HG03457 (cell line): ENCODE measurements around the gene USP2.

ENCODE experiments used
- ATAC-seq: cut with Tn5 transposase; IDR thresholded peaks from one replicate; pipeline ENCODE4 v1.9.1; 2021; ENCODE audit warnings: moderate number of reproducible peaks; ENCODE audit not compliant: unreplicated experiment

Gene USP2

GRCh38 chr11:119363851-119364590 lies 17.5 kb downstream of the USP2 start:
- no peak for ATAC-seq

GRCh38 chr11:119363081-119363850 lies 18.2 kb downstream of the USP2 start:
- no peak for ATAC-seq

DNA sequence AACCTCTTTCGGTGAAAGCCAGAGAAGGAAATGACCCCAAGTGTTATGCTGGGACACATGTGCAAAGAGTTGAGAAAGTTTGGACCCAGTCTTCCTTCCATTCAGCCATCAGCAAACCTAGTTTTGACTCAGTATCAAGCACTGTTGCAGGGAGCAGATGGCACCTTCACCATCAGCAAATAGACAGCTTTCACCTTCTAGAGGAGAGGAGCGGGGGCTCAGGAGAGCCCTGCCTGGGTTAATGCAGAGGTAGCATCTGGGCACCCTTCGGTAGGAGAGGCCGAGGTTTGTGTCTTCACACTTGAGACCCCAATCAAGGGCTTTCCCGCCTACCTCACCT lies 18.8 kb downstream of the USP2 start:
- no peak for ATAC-seq

GRCh38 chr11:119361941-119362725 lies 19.4 kb downstream of the USP2 start:
- ATAC-seq = no peak

- ATAC-seq = no peak
Observed at GRCh38 chr11:119361056-119361787, 20.3 kb downstream of the USP2 start.

- no peak for ATAC-seq
Observed at GRCh38 chr11:119359365-119360214, 21.9 kb downstream of the USP2 start.

DNA sequence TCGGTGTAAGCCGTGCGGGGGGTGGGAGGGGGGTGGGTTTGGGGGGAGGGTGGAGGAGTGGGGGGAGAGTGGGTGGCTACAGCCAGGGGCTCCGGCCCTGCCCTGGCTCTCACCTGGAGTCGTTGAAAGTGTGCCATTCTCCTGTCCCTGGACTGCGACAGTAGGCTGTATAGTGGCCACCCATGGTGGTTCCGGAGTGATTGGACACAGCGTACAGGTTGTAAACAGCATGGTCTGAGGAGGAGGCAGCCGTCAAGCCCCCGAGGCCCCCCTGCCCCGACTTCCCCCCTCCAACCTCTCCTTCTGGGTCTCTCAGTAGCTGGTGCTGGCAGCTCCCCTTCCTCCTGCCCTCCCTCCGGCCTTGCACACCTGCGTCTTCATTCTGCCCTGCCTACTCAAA lies 24.4 kb downstream of the USP2 start:
- ATAC-seq = no peak

- ATAC-seq = no peak
Observed at GRCh38 chr11:119356349-119357031, 25.0 kb downstream of the USP2 start.

- ATAC-seq = no peak
Observed at GRCh38 chr11:119355091-119355843, 26.2 kb downstream of the USP2 start.

- ATAC-seq = no peak
Observed at GRCh38 chr11:119352857-119353260, 28.6 kb downstream of the USP2 start.

- no peak for ATAC-seq
Observed at GRCh38 chr11:119351232-119351631, 30.3 kb downstream of the USP2 start.

- no peak for ATAC-seq
Observed at GRCh38 chr11:119350302-119350701, 31.2 kb downstream of the USP2 start.

DNA sequence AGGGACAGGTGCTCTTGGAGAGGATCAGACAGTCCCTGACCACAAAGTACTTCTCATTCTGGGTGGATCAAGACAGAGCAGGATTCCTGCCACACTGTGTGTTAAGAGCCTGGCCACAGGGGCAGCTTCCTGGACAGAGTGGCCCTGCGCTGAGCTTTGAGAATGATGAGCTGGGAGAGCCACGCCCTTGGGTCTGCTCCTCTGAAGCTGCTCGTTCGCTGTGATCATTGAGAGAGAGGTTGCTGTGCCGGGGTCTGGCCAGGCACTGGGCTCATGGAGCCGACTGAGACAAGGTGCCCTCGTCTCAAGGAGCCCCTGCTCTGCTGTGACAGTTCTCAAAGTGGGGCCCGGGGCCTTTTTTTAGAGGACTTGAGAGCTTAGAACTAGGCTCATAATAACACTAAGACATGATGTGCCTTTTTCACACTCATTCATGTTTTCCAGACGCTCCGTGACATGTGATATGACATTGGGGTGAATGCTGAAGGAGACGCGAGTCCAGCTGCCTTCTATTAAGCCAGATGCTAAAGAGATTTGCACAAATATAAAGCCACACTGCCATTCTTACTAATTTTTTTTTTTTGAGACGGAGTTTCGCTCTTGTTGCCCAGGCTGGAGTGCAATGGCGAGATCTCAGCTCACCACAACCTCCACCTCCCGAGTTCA lies 33.4 kb downstream of the USP2 start:
- ATAC-seq = no peak

DNA sequence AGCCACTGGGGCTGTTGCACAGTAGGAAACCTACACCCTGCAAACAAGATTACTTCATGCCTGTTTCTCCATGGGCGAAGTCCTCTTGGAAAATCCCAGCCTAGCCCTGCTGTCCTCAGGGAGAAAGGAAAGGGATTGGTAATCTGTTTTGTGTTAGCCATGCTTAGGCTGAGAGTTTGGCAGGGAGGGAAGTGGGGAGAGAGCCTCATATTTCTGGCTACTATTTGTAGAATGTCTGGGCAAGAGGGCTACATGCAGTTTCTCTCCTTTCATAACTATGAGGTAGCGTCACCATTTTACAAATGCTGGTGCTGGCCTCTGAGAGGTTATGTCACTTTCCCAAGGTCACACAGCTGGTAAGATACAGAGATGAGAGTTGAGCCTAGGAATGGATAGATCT lies 34.2 kb downstream of the USP2 start:
- ATAC-seq = no peak

DNA sequence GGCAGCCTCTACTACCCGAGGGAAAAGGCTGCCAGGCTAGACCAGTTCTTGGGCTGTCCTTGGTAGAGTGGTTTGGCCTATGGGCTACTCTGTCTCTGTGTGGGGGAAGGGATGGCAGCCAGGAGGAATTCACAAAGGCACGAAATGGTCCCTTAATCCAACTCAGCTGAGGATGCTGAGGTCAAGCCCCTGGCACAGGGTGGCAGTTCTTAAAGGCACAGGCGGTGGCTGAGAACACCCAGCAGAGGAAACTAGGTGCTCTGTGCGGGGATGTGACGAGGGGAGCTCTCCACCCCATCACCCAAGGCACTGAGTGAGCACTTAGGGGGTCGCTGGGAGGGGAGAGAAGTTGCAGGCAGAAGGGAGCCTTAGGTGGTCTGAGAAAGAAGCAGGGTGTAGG lies 34.9 kb downstream of the USP2 start, which contains the start of gene MFRP:
Gene MFRP, minus strand, starts transcription at position 101 of the 400 bp plus-strand sequence. CDS start 192 bp downstream, outside the sequence.
- no peak for ATAC-seq

DNA sequence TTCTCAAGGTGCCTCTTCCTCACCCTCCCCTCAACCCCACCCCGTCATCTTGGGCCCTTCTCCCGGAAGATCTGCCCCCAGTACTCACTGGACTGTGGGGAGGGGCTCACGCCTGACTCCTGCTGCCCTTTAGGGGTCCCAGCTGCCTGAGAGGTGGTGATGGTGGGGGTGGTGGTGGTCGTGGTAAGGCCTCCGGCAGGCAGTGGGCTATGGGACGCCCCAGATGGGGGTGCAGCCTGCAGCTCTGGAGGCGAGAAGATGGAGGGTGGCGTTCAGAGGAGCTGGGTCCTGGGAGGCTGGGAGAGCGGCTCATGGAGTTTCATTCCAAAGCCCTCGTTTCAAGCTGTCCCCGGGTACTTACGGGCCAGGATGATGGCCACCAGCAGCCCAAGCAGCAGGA lies 35.8 kb downstream of the USP2 start:
- ATAC-seq = no peak

GRCh38 chr11:119344291-119345010 lies 37.0 kb downstream of the USP2 start:
- no peak for ATAC-seq

- no peak for ATAC-seq
Observed at GRCh38 chr11:119343726-119344125, 37.8 kb downstream of the USP2 start.
